ENCODE measurements around the gene TCL1A.

GRCh38 chr14:95725685-95726336, 11.9 kb upstream of the TCL1A start:
- TF ChIP-seq, protein P1, sequence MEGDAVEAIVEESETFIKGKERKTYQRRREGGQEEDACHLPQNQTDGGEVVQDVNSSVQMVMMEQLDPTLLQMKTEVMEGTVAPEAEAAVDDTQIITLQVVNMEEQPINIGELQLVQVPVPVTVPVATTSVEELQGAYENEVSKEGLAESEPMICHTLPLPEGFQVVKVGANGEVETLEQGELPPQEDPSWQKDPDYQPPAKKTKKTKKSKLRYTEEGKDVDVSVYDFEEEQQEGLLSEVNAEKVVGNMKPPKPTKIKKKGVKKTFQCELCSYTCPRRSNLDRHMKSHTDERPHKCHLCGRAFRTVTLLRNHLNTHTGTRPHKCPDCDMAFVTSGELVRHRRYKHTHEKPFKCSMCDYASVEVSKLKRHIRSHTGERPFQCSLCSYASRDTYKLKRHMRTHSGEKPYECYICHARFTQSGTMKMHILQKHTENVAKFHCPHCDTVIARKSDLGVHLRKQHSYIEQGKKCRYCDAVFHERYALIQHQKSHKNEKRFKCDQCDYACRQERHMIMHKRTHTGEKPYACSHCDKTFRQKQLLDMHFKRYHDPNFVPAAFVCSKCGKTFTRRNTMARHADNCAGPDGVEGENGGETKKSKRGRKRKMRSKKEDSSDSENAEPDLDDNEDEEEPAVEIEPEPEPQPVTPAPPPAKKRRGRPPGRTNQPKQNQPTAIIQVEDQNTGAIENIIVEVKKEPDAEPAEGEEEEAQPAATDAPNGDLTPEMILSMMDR (IDR thresholded peaks at IDR 0.05; ENCODE audit: low read depth, low read length, poor library complexity, severe bottlenecking) = no peak
- no peak for TF ChIP-seq EZH2phosphoT487 (IDR thresholded peaks at IDR 0.05; ENCODE audit: borderline replicate concordance, low read length)
